K562 (cell line): ENCODE measurements around the gene CRYBG2. TPM values are rescaled to one million over a fixed set of nuclear protein-coding genes. Genes with fewer than 3 reads are reported as not detected.

Experiments
- CHAMP1 ChIP-seq: fragments of 450-650 bp; IDR thresholded peaks from 2 replicates; pipeline ENCODE4 v1.6.1; 2016; ENCODE audit warnings: mild to moderate bottlenecking
- CUX1 ChIP-seq: fragments of 200-800 bp; sonication (Bioruptor generic); IDR thresholded peaks from 2 replicates; pipeline ENCODE4 v1.6.1; 2016; ENCODE audit warnings: missing genetic modification characterization, missing compliant biosample characterization
- ETV5 ChIP-seq: sonication (generic); formaldehyde crosslinking; IDR thresholded peaks from 2 replicates; pipeline ENCODE4 v1.4.0; 2020; ENCODE audit warnings: low read depth, mild to moderate bottlenecking, missing genetic modification reagents
- IRF2 ChIP-seq: sonication (generic); formaldehyde crosslinking; IDR thresholded peaks from 2 replicates; pipeline ENCODE4 v1.8.1; 2022; ENCODE audit warnings: mild to moderate bottlenecking, missing genetic modification reagents
- LCOR ChIP-seq: sonication (generic); formaldehyde crosslinking; IDR thresholded peaks from 2 replicates; pipeline ENCODE4 v1.8.0; 2022; ENCODE audit warnings: mild to moderate bottlenecking, missing genetic modification reagents
- MBD2 ChIP-seq: sonication (generic); IDR thresholded peaks from 2 replicates; pipeline ENCODE4 v1.6.1; 2016; ENCODE audit warnings: low read depth, borderline replicate concordance
- NCOA2 ChIP-seq, 2 experiments: fragments of 450-650 bp; IDR thresholded peaks; 2 replicates each; pipeline ENCODE4 v1.6.1; 2018; ENCODE audit warnings: mild to moderate bottlenecking in 2 of 2, moderate library complexity in 1 of 2; ENCODE audit not compliant: partially characterized antibody in 2 of 2
- NFE2L1 ChIP-seq: fragments of 450-650 bp; IDR thresholded peaks from 2 replicates; pipeline ENCODE4 v1.6.1; 2016; ENCODE audit warnings: missing genetic modification characterization, low read depth, mild to moderate bottlenecking, missing compliant biosample characterization, moderate library complexity, borderline replicate concordance
- PHB2 ChIP-seq: fragments of 450-650 bp; IDR thresholded peaks from 2 replicates; pipeline ENCODE4 v1.6.1; 2017; ENCODE audit warnings: low read depth
- POLR2B ChIP-seq: fragments of 450-650 bp; IDR thresholded peaks from 2 replicates; pipeline ENCODE4 v1.6.1; 2018; ENCODE audit warnings: low read depth; ENCODE audit not compliant: partially characterized antibody
- SAP30 ChIP-seq: fragments of 200-600 bp; sonication (generic); IDR thresholded peaks from 2 replicates; pipeline ENCODE4 v1.6.1; 2012; ENCODE audit warnings: borderline replicate concordance, low read depth, mild to moderate bottlenecking, moderate library complexity, low read length, control low read depth, inconsistent platforms; ENCODE audit not compliant: insufficient read depth, poor library complexity, severe bottlenecking
- STAG1 ChIP-seq: sonication (generic); formaldehyde crosslinking; IDR thresholded peaks from 2 replicates; pipeline ENCODE4 v1.5.0; 2020; ENCODE audit warnings: missing genetic modification reagents, borderline replicate concordance
- TAF1 ChIP-seq: IDR thresholded peaks from 2 replicates; pipeline ENCODE4 v1.6.1; 2011; ENCODE audit warnings: mild to moderate bottlenecking, low read length, moderate library complexity; ENCODE audit not compliant: insufficient read depth, control insufficient read depth, severe bottlenecking; ENCODE audit errors: extremely low read depth
- TCF7 ChIP-seq: sonication (generic); IDR thresholded peaks from 2 replicates; pipeline ENCODE4 v1.6.1; 2016; ENCODE audit warnings: antibody characterized with exemption, borderline replicate concordance
- XRCC3 ChIP-seq: fragments of 450-650 bp; IDR thresholded peaks from 2 replicates; pipeline ENCODE4 v1.6.1; 2017; ENCODE audit warnings: mild to moderate bottlenecking, moderate library complexity
- ZNF253 ChIP-seq: fragments of 250-450 bp; sonication (Bioruptor Pico); conservative IDR thresholded peaks from 2 replicates; pipeline ENCODE4 v1.6.1; 2021; ENCODE audit warnings: mild to moderate bottlenecking
- ZNF699 ChIP-seq: fragments of 250-450 bp; sonication (Bioruptor Pico); IDR thresholded peaks from 2 replicates; pipeline ENCODE4 v1.8.0; 2021; ENCODE audit warnings: mild to moderate bottlenecking, moderate library complexity; ENCODE audit not compliant: insufficient replicate concordance
- polyA plus RNA-seq, 8 experiments: library from polyadenylated mRNA; depleted of rRNA in 4 of 8; stranded (reverse) in 5 of 8; unstranded in 3 of 8; fragments of >200 nt; fragmentation: Nextera tagmentation in 2 of 8; fragmentation: Illumina TruSeq in 1 of 8; extraction: Ambion mirVana in 2 of 8; extraction: Trizol in 1 of 8; gene quantifications; 2 replicates each; pipeline versions ENCODE4 v1.2.1 to v1.2.3, GENCODE V29; 2011 to 2014; ENCODE audit warnings: inconsistent platforms in 1 of 8, missing spikeins in 1 of 8
- total RNA-seq, 7 experiments: library from RNA; depleted of rRNA in 6 of 7; stranded (reverse); fragments of >200 nt in 6 of 7; fragmentation: Illumina TruSeq in 2 of 7; extraction: Trizol in 2 of 7; gene quantifications; 2 replicates each; pipeline versions ENCODE4 v1.2.1 to v1.2.3, GENCODE V29; 2011 to 2021; ENCODE audit warnings: low replicate concordance in 1 of 7
- TF ChIP-seq, protein P1 (sequence below): fragments of 450-650 bp; formaldehyde crosslinking; IDR thresholded peaks from 2 replicates; pipeline ENCODE4 v1.4.0; 2022; ENCODE audit warnings: missing genetic modification characterization
- TF ChIP-seq, protein P2 (sequence below): sonication (generic); formaldehyde crosslinking; IDR thresholded peaks from 2 replicates; pipeline ENCODE4 v1.8.0; 2022; ENCODE audit warnings: missing genetic modification reagents, mild to moderate bottlenecking, borderline replicate concordance

CRYBG2 gene
- total and polyA plus RNA-seq, 9 of the 15 experiments (the other 6 are each of a cell fraction or from before 2014, with no cell fraction given), result 0.39 to 8.5 (median 3.7) TPM

DNA sequence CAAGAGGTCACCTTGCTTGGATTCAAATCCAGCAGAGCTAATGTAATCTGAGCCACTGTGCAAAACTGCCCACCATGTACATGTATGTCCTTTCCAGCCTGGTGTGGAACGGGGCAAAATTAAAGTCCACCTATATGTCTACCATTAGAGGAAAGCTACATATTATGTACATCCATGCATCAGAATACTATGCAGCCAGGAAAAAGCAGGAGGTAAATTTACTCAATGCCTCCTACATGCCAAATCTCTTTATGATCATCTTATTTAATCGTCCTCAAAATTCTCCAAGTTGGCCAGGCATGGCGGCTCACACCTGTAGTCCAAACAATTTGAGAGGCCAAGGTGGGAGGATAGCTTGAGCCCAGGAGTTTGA, 24.9 kb upstream of the CRYBG2 start (continued):
- TF ChIP-seq NFE2L1, result no peak
- no peak for TF ChIP-seq XRCC3
- TF ChIP-seq ZNF699 (CRISPR knock-in tag), result no peak
- TF ChIP-seq TAF1, result no peak
- TF ChIP-seq ETV5 (CRISPR knock-in tag), result no peak
- TF ChIP-seq, protein P1, sequence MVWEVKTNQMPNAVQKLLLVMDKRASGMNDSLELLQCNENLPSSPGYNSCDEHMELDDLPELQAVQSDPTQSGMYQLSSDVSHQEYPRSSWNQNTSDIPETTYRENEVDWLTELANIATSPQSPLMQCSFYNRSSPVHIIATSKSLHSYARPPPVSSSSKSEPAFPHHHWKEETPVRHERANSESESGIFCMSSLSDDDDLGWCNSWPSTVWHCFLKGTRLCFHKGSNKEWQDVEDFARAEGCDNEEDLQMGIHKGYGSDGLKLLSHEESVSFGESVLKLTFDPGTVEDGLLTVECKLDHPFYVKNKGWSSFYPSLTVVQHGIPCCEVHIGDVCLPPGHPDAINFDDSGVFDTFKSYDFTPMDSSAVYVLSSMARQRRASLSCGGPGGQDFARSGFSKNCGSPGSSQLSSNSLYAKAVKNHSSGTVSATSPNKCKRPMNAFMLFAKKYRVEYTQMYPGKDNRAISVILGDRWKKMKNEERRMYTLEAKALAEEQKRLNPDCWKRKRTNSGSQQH (CRISPR knock-in tag), result no peak
- TF ChIP-seq PHB2, result no peak
- no peak for TF ChIP-seq POLR2B
- TF ChIP-seq TCF7, result no peak
- no peak for TF ChIP-seq MBD2
- TF ChIP-seq IRF2 (CRISPR knock-in tag), result no peak
- no peak for TF ChIP-seq CUX1 (CRISPR knock-in tag)
- no peak for TF ChIP-seq SAP30
- TF ChIP-seq ZNF253 (CRISPR knock-in tag), result no peak
- TF ChIP-seq CHAMP1, result 0 out of 2 replicates have a peak, but pooled peaks have one; percentile 69
- TF ChIP-seq, protein P2, sequence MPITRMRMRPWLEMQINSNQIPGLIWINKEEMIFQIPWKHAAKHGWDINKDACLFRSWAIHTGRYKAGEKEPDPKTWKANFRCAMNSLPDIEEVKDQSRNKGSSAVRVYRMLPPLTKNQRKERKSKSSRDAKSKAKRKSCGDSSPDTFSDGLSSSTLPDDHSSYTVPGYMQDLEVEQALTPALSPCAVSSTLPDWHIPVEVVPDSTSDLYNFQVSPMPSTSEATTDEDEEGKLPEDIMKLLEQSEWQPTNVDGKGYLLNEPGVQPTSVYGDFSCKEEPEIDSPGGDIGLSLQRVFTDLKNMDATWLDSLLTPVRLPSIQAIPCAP, result no peak
- TF ChIP-seq STAG1 (CRISPR knock-in tag), result no peak
- no peak for TF ChIP-seq LCOR (CRISPR knock-in tag)
- no peak for TF ChIP-seq NCOA2 (IDR thresholded peaks at IDR 0.05; ENCODE audit: partially characterized antibody in 2 of 2)
